K562 (cell line): ENCODE results near the gene SLIRP. TPM values are rescaled to one million over a fixed set of nuclear protein-coding genes. Genes with fewer than 3 reads are reported as not detected.

Experiments
- BHLHE40 ChIP-seq: IDR thresholded peaks from 2 replicates; pipeline ENCODE4 v1.6.1; 2011; ENCODE audit warnings: low read length, improper control_type of control experiment
- CREB3L1 ChIP-seq: fragments of 450-650 bp; IDR thresholded peaks from 2 replicates; pipeline ENCODE4 v1.6.1; 2014; ENCODE audit warnings: low read depth, mild to moderate bottlenecking, moderate library complexity, borderline replicate concordance
- ELF1 ChIP-seq: fragments of 200-800 bp; sonication (Bioruptor generic); IDR thresholded peaks from 2 replicates; pipeline ENCODE4 v1.6.1; 2016; ENCODE audit warnings: missing genetic modification characterization, missing compliant biosample characterization
- FOXP4 ChIP-seq: sonication (generic); formaldehyde crosslinking; IDR thresholded peaks from 2 replicates; pipeline ENCODE4 v1.8.0; 2022; ENCODE audit warnings: mild to moderate bottlenecking, missing genetic modification reagents, borderline replicate concordance
- FUS ChIP-seq: fragments of 200-400 bp; formaldehyde crosslinking; optimal IDR thresholded peaks from 2 replicates; pipeline ENCODE3; 2017; ENCODE audit warnings: low read depth, low read length
- GATAD2A ChIP-seq: fragments of 450-650 bp; IDR thresholded peaks from 2 replicates; pipeline ENCODE4 v1.6.1; 2017
- HDAC6 ChIP-seq: IDR thresholded peaks from 2 replicates; pipeline ENCODE4 v1.6.1; 2012; ENCODE audit warnings: low read depth, mild to moderate bottlenecking, control low read depth, inconsistent platforms, low read length, moderate library complexity
- HMGN3 ChIP-seq: IDR thresholded peaks from 2 replicates; pipeline ENCODE4 v1.6.1; 2011; ENCODE audit warnings: borderline replicate concordance, low read depth, mild to moderate bottlenecking, mixed read lengths, low read length; ENCODE audit not compliant: insufficient read length; ENCODE audit errors: extremely low read depth
- KLF13 ChIP-seq: fragments of 450-650 bp; IDR thresholded peaks from 2 replicates; pipeline ENCODE4 v1.6.1; 2016; ENCODE audit warnings: missing genetic modification characterization, low read depth, mild to moderate bottlenecking, missing compliant biosample characterization, moderate library complexity, borderline replicate concordance
- MLLT1 ChIP-seq, 2 experiments: fragments of 450-650 bp; IDR thresholded peaks; 2 replicates each; pipeline ENCODE4 v1.6.1; 2016
- NFIC ChIP-seq: fragments of 450-650 bp; IDR thresholded peaks from 2 replicates; pipeline ENCODE4 v1.6.1; 2017; ENCODE audit warnings: mild to moderate bottlenecking, inconsistent platforms
- NFYB ChIP-seq: IDR thresholded peaks from 2 replicates; pipeline ENCODE4 v1.6.1; 2011; ENCODE audit warnings: mild to moderate bottlenecking, moderate library complexity; ENCODE audit not compliant: insufficient read length; ENCODE audit errors: extremely low read depth
- OTX1 ChIP-seq: fragments of 450-650 bp; formaldehyde crosslinking; IDR thresholded peaks from 2 replicates; pipeline ENCODE4 v1.4.0; 2022; ENCODE audit warnings: mild to moderate bottlenecking
- RBM22 ChIP-seq: fragments of 200-400 bp; formaldehyde crosslinking; IDR thresholded peaks from 2 replicates; pipeline ENCODE4 v1.6.1; 2018; ENCODE audit warnings: low read length, low read depth; ENCODE audit not compliant: poor library complexity, severe bottlenecking
- RHOXF2B ChIP-seq: fragments of 250-450 bp; sonication (Bioruptor Pico); conservative IDR thresholded peaks from 2 replicates; pipeline ENCODE4 v1.5.1; 2021
- ZBTB43 ChIP-seq: sonication (generic); formaldehyde crosslinking; IDR thresholded peaks from 2 replicates; pipeline ENCODE4 v1.8.0; 2023; ENCODE audit warnings: mild to moderate bottlenecking, missing genetic modification reagents
- ZNF518B ChIP-seq: fragments of 250-450 bp; sonication (Bioruptor Pico); IDR thresholded peaks from 2 replicates; pipeline ENCODE4 v1.5.0; 2021; ENCODE audit warnings: mild to moderate bottlenecking, moderate library complexity
- polyA plus RNA-seq, 8 experiments: library from polyadenylated mRNA; depleted of rRNA in 4 of 8; stranded (reverse) in 5 of 8; unstranded in 3 of 8; fragments of >200 nt; fragmentation: Nextera tagmentation in 2 of 8; fragmentation: Illumina TruSeq in 1 of 8; extraction: Ambion mirVana in 2 of 8; extraction: Trizol in 1 of 8; gene quantifications; 2 replicates each; pipeline versions ENCODE4 v1.2.1 to v1.2.3, GENCODE V29; 2011 to 2014; ENCODE audit warnings: inconsistent platforms in 1 of 8, missing spikeins in 1 of 8
- total RNA-seq, 7 experiments: library from RNA; depleted of rRNA in 6 of 7; stranded (reverse); fragments of >200 nt in 6 of 7; fragmentation: Illumina TruSeq in 2 of 7; extraction: Trizol in 2 of 7; gene quantifications; 2 replicates each; pipeline versions ENCODE4 v1.2.1 to v1.2.3, GENCODE V29; 2011 to 2021; ENCODE audit warnings: low replicate concordance in 1 of 7

The SLIRP gene
- total and polyA plus RNA-seq, 9 of the 15 experiments (the other 6 are each of a cell fraction or from before 2014, with no cell fraction given): 251 to 1,905 (median 491) TPM

- TF ChIP-seq ZNF518B: no peak
- TF ChIP-seq RBM22: no peak
- peak; percentile 15; the same call in 1 of the 2 replicates for TF ChIP-seq NFIC
- no peak for TF ChIP-seq OTX1
- TF ChIP-seq HDAC6: no peak
- TF ChIP-seq HMGN3: no peak
- no peak for TF ChIP-seq GATAD2A
- TF ChIP-seq MLLT1 (IDR thresholded peaks at IDR 0.05): no peak; a peak in 1 of 4 replicates
- TF ChIP-seq CREB3L1: peak; percentile 50; the same call in 1 of the 2 replicates
- no peak for TF ChIP-seq FOXP4 (CRISPR knock-in tag)
- TF ChIP-seq ELF1: peak; percentile 79
- no peak for TF ChIP-seq RHOXF2B (CRISPR knock-in tag)
- no peak for TF ChIP-seq NFYB
- TF ChIP-seq ZBTB43: no peak
- no peak for TF ChIP-seq FUS
- no peak for TF ChIP-seq KLF13 (tag)
- no peak for TF ChIP-seq BHLHE40
Observed at GRCh38 chr14:77707724-77708408, at the start of gene SLIRP, which contains the start of gene ALKBH1 (continued).
